Adipocyte (in vitro differentiated cells): ENCODE results near the gene ZNF524.
A peak's percentile ranks its signal among the peaks of the same experiment; 100 is the strongest.

Experiments used
- DNase-seq: peaks from one replicate; pipeline ENCODE4 v3.0.0-alpha.2; 2015; ENCODE audit warnings: low read depth
- H3K27me3 ChIP-seq: replicated peaks from 2 replicates; pipeline ENCODE4 v1.7.0; 2013; ENCODE audit warnings: mild to moderate bottlenecking, low read length, moderate library complexity; ENCODE audit not compliant: control insufficient read depth, insufficient read depth
- H3K36me3 ChIP-seq: 2 replicates; pipeline ENCODE4 v1.7.0; 2013; ENCODE audit warnings: low read length, mild to moderate bottlenecking, moderate library complexity; ENCODE audit not compliant: control insufficient read depth, insufficient read depth, severe bottlenecking
- H3K4me1 ChIP-seq: 2 replicates; pipeline ENCODE4 v1.7.0; 2013; ENCODE audit warnings: mild to moderate bottlenecking, low read length, moderate library complexity; ENCODE audit not compliant: control insufficient read depth, insufficient read depth
- H3K4me3 ChIP-seq: 2 replicates; pipeline ENCODE4 v1.7.0; 2013; ENCODE audit warnings: mild to moderate bottlenecking, low read length, moderate library complexity
- H3K9ac ChIP-seq: 2 replicates; pipeline ENCODE4 v1.7.0; 2013; ENCODE audit warnings: mild to moderate bottlenecking, low read length, moderate library complexity
- H3K9me3 ChIP-seq: 2 replicates; pipeline ENCODE4 v1.7.0; 2013; ENCODE audit warnings: mild to moderate bottlenecking, low read length, moderate library complexity; ENCODE audit not compliant: control insufficient read depth

Gene ZNF524

DNA sequence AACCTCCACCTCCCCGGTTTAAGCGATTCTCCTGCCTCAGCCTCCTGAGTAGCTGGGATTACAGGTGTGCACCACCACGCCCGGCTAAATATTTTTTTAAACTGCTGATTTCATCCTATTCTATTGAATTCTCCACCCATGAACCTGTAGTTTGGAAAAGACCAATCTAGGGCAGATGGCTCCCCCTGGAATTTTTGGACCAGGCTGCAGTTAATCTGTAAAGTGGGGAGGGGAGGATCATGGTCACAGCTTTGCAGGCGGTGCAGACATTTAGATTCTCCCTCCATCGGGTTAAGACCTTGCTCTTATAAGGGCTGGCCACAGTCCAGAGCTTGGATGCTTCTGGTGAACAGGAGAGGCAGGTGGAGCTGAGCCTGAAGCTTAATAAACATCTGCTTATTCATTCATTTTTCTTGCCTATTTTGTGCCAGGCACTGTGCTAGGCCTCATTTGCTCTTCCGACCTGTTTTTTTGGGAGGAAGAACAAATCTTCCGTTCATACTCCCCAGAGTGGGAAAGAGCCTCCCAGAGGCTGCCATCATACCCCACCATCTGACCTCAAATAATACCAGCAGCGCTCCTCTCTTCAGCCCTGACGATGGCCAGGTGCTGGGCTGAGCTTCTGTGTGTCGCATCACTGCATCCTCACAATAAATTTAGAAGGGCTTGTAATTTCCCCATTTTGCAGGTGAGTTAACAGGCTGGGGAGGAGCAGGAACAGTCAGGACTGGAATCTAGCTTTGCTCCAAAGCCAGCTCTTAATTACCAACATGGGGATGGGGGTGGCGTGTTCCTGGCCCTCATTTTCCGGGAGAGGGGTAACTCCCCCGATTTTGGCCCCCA lies 47.0 kb downstream of the ZNF524 start:
- Histone ChIP-seq H3K36me3 (peaks cover 13% of the 10 kb centered on the region), H3K27me3 (no peaks in the 10 kb centered on the region), H3K9ac (peak overlapping the region; percentile 95), H3K4me1 (peaks cover 40% of the 10 kb centered on the region), H3K4me3 (peak overlapping the region; percentile 89), H3K9me3 (no peaks in the 10 kb centered on the region)
- DNase-seq: no peak

DNA sequence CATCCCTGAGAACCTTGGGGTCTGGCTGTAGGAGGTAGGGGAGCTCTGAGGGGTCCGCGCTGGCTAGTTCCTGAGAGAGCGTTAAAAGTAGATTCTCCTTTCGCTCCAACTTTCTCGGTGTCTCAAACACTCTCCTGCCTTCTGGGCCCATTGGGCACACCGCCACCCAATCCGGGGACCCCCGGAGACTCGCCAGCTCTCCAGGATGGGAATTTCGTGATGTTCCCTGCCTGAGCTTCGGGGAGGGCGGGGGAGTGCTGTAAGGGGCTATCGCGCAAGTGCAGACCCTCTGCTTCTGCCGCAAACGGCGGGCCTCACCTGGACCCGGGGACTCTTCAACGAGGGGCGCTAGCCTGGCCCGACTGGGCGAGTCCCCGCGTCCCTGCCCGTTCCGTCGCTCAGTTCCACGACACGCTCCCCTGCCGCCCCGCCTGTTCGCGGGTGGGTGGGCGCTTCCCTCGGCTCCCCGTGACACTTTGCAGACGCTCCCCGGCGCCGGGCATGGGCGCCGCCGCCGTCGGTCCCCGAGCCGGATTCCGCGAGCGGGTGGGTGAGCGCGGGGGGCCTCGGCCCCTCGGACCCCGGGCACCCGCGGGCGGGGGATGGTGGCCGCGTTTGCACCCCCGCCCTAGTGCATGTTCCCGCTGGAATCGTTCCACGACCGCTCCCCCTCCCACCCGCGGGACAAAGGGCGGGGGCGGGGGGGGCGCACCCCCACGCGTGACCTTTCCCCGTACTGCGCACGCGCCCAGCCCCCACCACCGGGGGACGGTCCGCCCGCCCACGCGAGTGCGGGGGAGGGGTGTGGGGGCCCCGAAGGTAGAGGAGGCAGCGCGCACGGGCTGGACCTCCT lies 47.9 kb downstream of the ZNF524 start, which contains the start of gene CCDC106:
Gene CCDC106, plus strand, starts transcription at position 481 of the 853 bp plus-strand sequence. CDS start 835 bp downstream, outside the sequence.
- Histone ChIP-seq H3K9me3 (no peaks in the 10 kb centered on the region), H3K4me3 (peak within 1 kb of the TSS; percentile 89), H3K4me1 (peaks cover 34% of the 10 kb centered on the region), H3K27me3 (no peaks in the 10 kb centered on the region), H3K9ac (peak within 1 kb of the TSS; percentile 95), H3K36me3 (peaks cover 17% of the 10 kb centered on the region)
- peak; percentile 86 for DNase-seq

DNA sequence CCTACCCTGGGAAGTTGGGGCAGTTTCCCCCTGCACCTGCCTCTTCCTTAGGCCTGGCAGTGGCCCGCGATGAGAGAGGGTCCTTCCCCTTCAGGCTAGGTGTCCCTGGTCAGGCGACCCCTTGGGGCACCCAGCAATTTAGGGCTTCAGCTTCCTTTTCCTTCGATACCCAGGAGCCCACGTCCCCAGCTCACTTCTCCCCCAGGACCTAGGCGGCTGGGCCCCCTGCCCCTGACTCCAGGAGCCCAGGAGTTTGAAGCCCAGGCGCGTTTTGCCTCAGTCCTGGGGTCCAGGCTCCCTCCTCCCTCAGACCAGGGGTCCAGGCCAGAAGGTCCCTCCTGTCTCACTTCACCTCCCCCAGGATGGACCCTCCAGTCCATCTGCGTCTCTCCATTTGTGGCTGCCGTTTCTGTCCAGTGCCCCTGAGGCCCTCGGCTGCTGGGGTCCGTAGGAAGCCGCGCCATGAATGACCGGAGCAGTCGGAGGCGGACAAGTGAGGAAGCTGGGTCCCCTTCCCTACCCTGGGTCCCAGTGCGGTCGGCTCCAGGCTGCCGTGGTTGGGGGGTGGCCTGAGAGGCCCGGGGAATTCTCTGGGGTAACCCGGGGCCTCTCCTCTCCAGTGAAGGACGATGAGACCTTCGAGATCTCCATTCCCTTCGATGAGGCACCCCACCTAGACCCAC lies 48.6 kb downstream of the ZNF524 start:
- H3K9ac ChIP-seq: peak overlapping the region; percentile 95
- peaks cover 17% of the 10 kb centered on the region for H3K36me3 ChIP-seq
- peak overlapping the region; percentile 89 for H3K4me3 ChIP-seq
- DNase-seq: no peak
- no peaks in the 10 kb centered on the region for H3K27me3 ChIP-seq
- no peaks in the 10 kb centered on the region for H3K9me3 ChIP-seq
- peaks cover 30% of the 10 kb centered on the region for H3K4me1 ChIP-seq

DNA sequence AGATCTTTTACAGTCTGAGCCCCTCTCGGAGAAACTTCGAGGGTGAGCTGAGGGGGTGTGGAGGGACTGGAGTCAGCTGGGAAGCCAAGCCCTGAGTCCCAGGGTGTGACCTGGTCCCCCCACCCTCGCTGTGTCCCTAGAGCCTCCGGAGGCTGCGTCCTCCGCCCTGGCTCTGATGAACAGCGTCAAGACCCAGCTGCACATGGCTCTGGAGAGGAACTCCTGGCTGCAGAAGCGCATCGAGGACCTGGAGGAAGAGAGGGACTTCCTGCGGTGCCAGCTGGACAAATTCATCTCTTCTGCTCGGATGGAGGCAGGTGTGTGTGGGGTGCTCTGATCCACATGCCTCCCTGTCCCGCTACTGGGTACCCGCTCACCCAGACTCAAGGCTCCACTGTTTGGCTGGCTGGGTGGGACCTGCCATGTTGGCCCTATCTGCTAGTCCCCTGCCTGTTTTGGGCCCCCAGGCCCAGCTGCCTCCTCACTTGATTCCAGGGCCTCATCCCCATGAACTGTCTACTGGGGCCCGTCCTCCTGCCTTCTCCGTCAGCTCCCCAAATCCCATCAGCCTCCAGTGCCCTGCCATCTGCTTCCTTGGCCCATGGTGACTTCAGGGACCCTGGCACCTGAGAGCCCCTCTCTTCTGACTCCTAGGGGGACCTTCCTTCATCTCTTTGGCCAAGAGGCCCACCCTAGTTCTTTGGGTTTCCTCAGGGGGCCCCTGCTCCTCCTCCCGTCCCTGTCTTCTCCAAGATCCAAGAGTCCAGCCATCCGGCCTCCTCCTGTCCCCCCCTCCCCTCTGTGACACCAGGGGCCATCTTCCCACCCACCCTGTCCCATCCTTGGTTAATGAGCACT lies 49.4 kb downstream of the ZNF524 start:
- Histone ChIP-seq H3K27me3 (no peaks in the 10 kb centered on the region), H3K4me3 (peak overlapping the region; percentile 89), H3K4me1 (peaks cover 26% of the 10 kb centered on the region), H3K9ac (peak overlapping the region; percentile 95), H3K9me3 (no peaks in the 10 kb centered on the region), H3K36me3 (peaks cover 16% of the 10 kb centered on the region)
- no peak for DNase-seq

DNA sequence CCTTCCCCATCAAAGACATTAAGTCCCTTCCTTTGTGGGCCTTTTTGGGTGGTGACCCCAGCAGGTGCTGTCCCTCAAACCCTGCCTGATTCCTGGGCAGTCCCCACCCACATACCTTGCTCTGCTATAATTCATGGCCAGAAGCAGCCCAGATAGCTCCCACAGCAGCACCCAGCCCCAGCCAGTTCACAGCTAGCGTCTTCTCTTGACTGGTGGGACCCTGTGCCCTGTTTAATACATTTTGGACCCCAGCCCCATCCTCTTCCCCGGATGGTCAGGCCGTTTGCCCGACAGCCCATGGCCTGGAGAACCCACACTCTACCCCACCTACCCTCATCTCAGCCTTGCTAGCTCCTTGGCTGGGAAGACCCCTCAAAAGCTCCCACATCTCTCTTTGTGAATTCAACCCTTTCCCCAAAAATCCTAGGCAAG lies 50.1 kb downstream of the ZNF524 start:
- no peak overlapping the region for H3K9ac ChIP-seq
- H3K9me3 ChIP-seq: no peaks in the 10 kb centered on the region
- no peak for DNase-seq
- no peak overlapping the region for H3K4me3 ChIP-seq
- H3K4me1 ChIP-seq: peaks cover 19% of the 10 kb centered on the region
- no peaks in the 10 kb centered on the region for H3K27me3 ChIP-seq
- peaks cover 10% of the 10 kb centered on the region for H3K36me3 ChIP-seq

DNA sequence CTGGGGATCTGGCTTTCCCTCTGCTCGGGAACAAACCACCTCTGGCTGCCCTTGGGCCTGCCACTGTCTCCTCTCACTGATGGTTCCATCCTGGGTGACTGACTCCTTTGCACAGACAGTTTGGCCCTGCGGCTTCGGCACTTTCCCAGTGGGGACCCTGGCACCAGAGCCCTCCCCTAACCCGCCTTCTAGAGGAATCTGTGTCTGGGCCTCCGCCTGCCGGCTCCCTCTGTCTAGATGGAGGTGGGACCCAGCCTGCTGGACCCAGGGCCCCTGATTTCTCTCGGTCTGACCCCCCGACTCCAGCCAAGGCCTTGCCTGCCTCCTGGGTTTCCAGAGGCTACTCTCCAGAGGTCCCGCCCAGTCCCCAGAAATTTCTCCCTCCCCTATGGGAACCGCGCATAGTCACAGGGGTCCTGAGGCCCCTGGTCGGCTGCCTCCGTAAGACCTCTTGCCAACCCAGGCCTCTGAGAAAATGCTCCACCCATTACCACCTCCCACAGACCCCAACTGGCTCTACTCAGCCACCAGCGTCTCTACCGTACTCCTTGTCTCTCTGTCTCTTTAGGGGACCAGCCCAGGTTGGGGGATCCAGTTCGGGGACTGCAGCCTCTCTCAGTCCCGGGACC lies 50.6 kb downstream of the ZNF524 start:
- H3K4me3 ChIP-seq: no peak overlapping the region
- H3K4me1 ChIP-seq: peaks cover 19% of the 10 kb centered on the region
- no peak overlapping the region for H3K9ac ChIP-seq
- no peaks in the 10 kb centered on the region for H3K27me3 ChIP-seq
- no peaks in the 10 kb centered on the region for H3K9me3 ChIP-seq
- peaks cover 4% of the 10 kb centered on the region for H3K36me3 ChIP-seq
- no peak for DNase-seq

DNA sequence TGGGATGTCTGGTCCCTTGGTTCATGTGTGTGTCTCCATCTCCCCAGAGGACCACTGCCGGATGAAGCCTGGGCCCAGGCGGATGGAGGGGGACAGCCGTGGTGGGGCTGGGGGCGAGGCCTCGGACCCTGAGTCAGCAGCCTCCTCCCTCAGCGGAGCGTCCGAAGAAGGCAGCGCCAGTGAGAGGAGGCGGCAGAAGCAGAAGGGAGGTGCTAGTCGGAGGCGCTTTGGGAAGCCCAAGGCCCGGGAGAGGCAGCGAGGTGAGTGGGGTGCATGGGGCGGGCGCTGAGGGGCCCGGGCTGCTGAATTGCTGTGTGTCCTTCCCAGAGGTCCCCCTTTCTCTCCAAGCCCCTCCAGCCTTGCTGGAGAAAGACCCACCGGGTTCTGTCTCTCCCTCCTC lies 51.1 kb downstream of the ZNF524 start:
- DNase-seq: no peak
- Histone ChIP-seq H3K4me3 (no peak overlapping the region), H3K27me3 (no peaks in the 10 kb centered on the region), H3K36me3 (peaks cover 4% of the 10 kb centered on the region), H3K9ac (no peak overlapping the region), H3K4me1 (peaks cover 24% of the 10 kb centered on the region), H3K9me3 (no peaks in the 10 kb centered on the region)

DNA sequence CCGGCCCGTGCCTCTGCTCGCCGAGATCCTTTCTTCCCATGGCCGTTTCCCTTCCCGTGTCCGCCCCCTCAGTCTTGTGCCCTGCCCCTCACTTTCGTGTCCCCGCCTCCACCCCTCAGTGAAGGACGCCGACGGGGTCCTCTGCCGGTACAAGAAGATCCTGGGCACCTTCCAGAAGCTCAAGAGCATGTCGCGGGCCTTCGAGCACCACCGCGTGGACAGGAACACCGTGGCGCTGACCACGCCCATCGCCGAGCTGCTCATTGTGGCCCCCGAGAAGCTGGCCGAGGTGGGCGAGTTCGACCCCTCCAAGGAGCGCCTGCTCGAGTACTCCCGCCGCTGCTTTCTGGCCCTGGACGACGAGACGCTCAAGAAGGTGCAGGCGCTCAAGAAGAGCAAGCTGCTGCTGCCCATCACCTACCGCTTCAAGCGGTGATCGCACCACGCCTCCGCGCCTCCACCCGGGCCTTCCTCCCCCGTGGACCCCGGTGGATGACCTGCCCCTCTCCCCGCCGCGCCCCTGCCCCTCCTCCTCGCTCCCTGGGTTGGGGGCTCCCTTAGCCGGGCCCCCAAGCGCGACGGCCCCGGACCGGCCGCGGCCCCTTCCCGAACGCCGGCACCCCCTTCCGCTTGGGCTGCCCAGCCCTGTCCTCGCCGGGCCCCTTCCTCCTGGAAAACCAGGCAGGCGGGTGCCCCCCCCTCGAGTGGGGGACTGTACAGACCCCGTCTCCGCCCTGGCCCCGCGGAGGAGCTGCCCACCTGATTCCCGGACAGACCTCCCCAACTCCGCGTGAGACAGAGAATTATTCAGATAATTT lies 52.4 kb downstream of the ZNF524 start:
- Histone ChIP-seq H3K9ac (no peak overlapping the region), H3K4me1 (peaks cover 31% of the 10 kb centered on the region), H3K36me3 (peaks cover 4% of the 10 kb centered on the region), H3K9me3 (no peaks in the 10 kb centered on the region), H3K27me3 (no peaks in the 10 kb centered on the region), H3K4me3 (no peak overlapping the region)
- DNase-seq: no peak
